GM10266 (cell line): ENCODE data around the gene SLC25A29.

Experiments
- DNase-seq: peaks from one replicate; pipeline ENCODE4 v3.0.0; 2012; ENCODE audit errors: extremely low spot score
- TF ChIP-seq, protein P1 (sequence below): IDR thresholded peaks from 2 replicates; pipeline ENCODE4 v1.5.1; 2012; ENCODE audit warnings: mild to moderate bottlenecking, low read depth; ENCODE audit not compliant: control insufficient read depth, insufficient read depth; ENCODE audit errors: missing control alignments

SLC25A29 gene

DNA sequence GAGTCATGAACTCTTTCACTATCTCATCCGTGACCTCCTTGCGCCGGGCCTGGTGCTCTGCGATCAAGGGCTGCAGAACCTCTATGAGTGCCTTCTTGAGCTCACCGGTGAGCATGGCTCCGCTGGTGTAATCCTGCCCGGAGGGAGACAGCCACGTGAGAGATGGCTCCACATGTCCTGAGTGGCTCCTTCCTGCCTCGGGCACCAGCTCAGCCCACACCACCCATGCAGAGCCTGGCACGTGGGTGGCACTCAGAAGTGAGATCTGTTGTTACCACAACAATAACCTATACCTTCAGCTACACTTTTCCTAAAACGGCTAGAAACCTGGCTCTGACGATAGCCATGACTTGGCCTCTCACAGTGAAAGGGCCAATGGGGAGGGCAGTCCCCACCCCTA is 28.7 kb upstream of the SLC25A29 start:
- DNase-seq, result no peak
- TF ChIP-seq, protein P1, sequence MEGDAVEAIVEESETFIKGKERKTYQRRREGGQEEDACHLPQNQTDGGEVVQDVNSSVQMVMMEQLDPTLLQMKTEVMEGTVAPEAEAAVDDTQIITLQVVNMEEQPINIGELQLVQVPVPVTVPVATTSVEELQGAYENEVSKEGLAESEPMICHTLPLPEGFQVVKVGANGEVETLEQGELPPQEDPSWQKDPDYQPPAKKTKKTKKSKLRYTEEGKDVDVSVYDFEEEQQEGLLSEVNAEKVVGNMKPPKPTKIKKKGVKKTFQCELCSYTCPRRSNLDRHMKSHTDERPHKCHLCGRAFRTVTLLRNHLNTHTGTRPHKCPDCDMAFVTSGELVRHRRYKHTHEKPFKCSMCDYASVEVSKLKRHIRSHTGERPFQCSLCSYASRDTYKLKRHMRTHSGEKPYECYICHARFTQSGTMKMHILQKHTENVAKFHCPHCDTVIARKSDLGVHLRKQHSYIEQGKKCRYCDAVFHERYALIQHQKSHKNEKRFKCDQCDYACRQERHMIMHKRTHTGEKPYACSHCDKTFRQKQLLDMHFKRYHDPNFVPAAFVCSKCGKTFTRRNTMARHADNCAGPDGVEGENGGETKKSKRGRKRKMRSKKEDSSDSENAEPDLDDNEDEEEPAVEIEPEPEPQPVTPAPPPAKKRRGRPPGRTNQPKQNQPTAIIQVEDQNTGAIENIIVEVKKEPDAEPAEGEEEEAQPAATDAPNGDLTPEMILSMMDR, result no peak

DNA sequence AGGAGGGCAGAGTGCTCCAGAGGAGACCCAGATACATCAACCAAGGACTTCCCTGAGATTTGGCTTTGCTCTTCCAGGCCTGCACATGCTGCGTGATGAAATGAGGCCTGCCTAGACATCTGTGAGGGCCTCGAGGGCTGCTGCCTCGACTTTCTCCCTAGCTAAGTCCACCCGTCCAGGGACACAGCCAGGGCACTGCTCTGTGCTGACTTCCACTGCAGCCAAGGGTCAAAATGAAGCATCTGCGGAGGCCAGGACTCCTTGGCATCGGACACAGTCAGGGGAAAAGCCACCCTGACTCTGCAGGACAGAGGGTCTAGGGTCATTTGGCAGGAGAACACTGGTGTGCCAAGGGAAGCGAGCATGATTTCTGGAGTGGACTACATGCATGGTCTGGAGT is 27.6 kb upstream of the SLC25A29 start:
- DNase-seq, result no peak
- TF ChIP-seq, protein P1, result no peak

DNA sequence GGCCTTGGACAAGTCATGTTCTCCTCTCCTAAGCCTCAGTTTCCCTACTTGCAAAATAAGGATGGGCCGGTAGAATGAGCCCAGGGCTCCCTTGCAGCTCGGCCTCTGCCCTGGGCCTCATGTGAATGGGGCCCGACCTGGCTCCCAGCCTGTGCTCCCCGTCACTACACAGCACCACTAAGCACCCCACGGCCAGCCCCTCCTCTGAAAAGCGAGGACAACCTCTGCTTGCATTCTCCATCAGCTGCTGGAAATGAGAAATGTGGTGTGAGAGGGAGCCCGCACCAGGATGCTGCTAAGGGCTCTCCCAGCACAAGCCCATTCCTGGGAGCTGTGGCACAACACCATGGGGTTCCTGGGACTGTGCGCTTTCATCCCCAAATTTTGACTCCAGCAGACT is 27.1 kb upstream of the SLC25A29 start:
- TF ChIP-seq, protein P1, result no peak
- no peak for DNase-seq

DNA sequence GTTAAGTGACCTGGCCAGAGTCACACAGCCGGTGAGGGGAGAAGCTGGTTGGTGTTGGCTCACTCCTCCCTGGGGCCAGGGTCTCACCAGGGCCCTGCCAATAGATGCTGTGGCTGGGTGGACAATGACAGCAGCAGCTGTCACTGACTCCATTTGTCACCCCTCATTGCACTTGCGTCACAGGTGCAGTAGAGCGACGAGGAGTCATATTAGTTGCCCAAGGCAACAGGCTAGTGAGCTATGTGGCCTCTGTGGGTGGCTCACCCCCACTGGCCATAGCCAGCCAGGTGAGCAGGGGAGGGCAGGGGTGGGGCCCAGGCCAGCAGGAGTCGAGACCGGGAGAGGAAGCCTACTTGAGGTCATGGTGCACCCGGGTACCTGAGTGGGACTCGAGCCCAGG is 26.6 kb upstream of the SLC25A29 start:
- peak; percentile 76 for DNase-seq
- TF ChIP-seq, protein P1, result no peak

DNA sequence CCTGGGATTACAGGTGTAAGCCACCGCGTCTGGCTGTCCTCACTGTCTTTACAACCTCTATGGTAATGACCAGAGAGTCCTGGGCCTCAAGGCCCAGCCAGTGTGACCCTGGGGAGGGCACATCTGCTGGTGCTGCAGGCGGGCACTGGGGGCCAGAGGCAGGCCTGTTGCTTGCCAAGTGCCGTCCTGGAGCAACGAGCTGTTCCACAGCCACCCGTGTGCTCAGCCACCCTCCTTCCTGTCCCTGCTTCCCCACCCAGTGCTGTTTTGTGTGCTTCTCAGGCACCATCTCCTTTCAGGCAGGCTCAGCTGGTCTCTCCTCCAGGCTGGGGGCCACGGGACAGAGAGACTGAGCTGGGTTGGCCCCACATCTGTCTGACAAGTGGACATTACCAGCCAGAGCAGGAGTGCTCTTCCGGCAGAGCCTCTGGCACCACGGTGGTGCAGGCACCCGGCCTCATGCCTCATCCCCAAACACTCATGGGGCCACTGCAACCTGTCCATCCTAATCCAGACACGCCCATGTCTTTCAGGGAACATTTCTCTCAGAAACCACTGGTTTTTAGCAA is 25.9 kb upstream of the SLC25A29 start:
- DNase-seq, result no peak
- TF ChIP-seq, protein P1, result no peak

DNA sequence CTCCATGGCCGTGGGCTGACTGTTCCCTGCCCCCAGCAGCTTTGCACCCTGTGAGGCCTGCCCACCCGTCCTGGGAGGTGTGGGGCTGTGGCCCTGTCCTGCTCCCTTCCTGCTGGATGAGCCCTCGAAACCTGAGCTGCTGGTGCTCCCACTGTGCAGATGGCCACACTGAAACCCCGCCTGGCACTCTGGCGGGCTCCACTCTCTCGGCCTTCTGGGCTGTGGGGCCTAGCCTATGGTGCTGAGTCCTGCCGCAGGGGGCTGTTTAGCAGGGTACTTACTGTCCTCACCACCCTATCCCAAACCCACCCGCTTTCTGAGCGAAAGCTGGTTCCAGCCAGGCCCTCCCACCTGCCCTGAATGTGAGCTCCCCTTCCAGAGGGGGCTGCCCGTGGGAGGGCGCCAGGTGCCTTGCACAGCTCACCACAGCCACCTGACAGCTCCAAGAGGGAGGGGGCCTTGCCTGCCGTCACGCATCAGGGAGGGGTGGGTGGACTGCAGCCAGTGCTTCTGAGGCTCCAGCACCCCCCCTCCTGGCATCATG is 24.2 kb upstream of the SLC25A29 start:
- no peak for DNase-seq
- TF ChIP-seq, protein P1, result no peak

DNA sequence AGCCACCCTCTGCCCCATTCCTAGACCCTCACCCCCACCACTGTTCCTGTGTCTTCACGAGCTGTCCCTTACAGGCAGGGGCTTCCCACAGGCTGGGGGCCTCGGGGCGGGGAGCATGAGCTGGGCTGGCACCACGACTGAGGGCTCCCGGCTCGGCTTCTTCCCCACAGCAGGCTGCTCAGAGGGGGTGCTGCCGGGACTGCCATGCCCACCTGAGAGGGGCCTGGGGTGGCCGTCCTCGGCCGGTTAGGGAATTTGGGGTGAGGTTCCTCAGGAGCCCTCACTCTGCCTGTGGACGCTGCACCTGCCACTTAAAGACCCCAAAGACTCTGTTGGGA is 23.7 kb upstream of the SLC25A29 start:
- TF ChIP-seq, protein P1, result no peak
- DNase-seq, result no peak
